RWPE2 (cell line): ENCODE results near the gene DNAH11.

Experiments used
- ATAC-seq: fragments of 200-7000 bp; cut with Tn5 transposase; 3 replicates; pipeline ENCODE4 v1.9.1; 2021; ENCODE audit warnings: low read depth
- DNase-seq: peaks from one replicate; pipeline ENCODE4 v3.0.0-alpha.2; 2020; ENCODE audit warnings: low spot score
- H3K27ac ChIP-seq: fragments of 450-650 bp; 2 replicates; pipeline ENCODE4 v1.5.1; 2017; ENCODE audit warnings: mild to moderate bottlenecking; ENCODE audit not compliant: poor library complexity, severe bottlenecking
- H3K27me3 ChIP-seq: fragments of 250-450 bp; sonication (Bioruptor Pico); 2 replicates; pipeline ENCODE4 v1.5.1; 2021; ENCODE audit warnings: mild to moderate bottlenecking, moderate library complexity; ENCODE audit not compliant: insufficient read depth, poor library complexity, severe bottlenecking
- H3K36me3 ChIP-seq: fragments of 250-450 bp; sonication (Bioruptor Pico); 2 replicates; pipeline ENCODE4 v1.5.1; 2020; ENCODE audit warnings: low read depth, mild to moderate bottlenecking, moderate library complexity
- H3K4me1 ChIP-seq: fragments of 250-450 bp; sonication (Bioruptor Pico); 2 replicates; pipeline ENCODE4 v1.5.1; 2021; ENCODE audit warnings: mild to moderate bottlenecking, moderate library complexity; ENCODE audit not compliant: insufficient read depth, poor library complexity, severe bottlenecking
- H3K4me3 ChIP-seq: fragments of 250-450 bp; sonication (Bioruptor Pico); 2 replicates; pipeline ENCODE4 v1.5.1; 2021; ENCODE audit warnings: mild to moderate bottlenecking, moderate library complexity; ENCODE audit not compliant: severe bottlenecking
- H3K9me3 ChIP-seq: fragments of 250-450 bp; sonication (Bioruptor Pico); 2 replicates; pipeline ENCODE4 v1.5.1; 2021; ENCODE audit warnings: mild to moderate bottlenecking, moderate library complexity; ENCODE audit not compliant: severe bottlenecking
- TF ChIP-seq, protein P1 (sequence below): fragments of 450-650 bp; IDR thresholded peaks from one replicate; pipeline ENCODE4 v1.5.1; 2017; ENCODE audit warnings: mild to moderate bottlenecking, moderate library complexity; ENCODE audit not compliant: poor library complexity, severe bottlenecking

The DNAH11 gene

DNA sequence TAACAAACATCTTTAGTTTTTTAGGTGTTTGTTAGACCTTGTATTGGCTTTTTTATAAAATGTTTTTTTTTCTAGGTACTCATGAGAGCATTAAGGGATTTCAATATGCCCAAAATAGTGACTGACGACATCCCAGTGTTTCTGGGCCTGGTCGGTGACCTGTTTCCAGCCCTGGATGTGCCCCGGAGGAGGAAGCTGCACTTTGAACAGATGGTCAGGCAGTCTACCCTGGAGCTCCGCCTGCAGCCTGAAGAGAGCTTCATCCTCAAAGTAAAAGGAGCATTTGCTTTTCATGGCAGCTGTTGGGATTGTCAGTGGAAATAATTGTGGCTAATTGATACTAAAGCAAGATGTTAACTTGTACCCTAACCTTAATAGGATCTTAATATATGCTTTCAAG is 161.5 kb downstream of the DNAH11 start:
- Histone ChIP-seq H3K36me3 (no peaks in the 10 kb centered on the region; the same call in 1 of the 2 replicates), H3K4me3 (no peak overlapping the region), H3K27ac (no peak overlapping the region), H3K9me3 (no peaks in the 10 kb centered on the region), H3K27me3 (no peaks in the 10 kb centered on the region), H3K4me1 (no peaks in the 10 kb centered on the region)
- no peak for ATAC-seq
- DNase-seq = no peak
- TF ChIP-seq, protein P1, sequence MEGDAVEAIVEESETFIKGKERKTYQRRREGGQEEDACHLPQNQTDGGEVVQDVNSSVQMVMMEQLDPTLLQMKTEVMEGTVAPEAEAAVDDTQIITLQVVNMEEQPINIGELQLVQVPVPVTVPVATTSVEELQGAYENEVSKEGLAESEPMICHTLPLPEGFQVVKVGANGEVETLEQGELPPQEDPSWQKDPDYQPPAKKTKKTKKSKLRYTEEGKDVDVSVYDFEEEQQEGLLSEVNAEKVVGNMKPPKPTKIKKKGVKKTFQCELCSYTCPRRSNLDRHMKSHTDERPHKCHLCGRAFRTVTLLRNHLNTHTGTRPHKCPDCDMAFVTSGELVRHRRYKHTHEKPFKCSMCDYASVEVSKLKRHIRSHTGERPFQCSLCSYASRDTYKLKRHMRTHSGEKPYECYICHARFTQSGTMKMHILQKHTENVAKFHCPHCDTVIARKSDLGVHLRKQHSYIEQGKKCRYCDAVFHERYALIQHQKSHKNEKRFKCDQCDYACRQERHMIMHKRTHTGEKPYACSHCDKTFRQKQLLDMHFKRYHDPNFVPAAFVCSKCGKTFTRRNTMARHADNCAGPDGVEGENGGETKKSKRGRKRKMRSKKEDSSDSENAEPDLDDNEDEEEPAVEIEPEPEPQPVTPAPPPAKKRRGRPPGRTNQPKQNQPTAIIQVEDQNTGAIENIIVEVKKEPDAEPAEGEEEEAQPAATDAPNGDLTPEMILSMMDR = no peak

DNA sequence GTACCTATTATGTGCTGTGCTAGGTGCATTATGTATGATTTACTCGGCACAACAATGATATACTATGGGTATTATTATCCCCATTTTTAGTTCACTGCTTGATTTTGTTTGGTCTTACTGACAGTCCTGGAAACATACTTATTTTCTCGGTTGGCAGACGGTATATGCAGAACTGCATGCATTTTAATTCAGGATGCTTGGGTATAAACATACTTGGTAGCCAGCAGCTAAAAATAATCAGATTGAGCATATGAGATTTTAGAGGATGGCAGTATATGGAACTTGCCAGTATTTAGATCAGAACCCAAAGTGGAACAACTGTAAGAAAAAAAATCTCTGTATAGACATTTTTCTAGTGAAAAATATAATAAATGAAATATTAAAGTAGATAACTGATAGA is 163.3 kb downstream of the DNAH11 start:
- TF ChIP-seq, protein P1 = no peak
- Histone ChIP-seq H3K27me3 (no peaks in the 10 kb centered on the region), H3K9me3 (no peaks in the 10 kb centered on the region), H3K4me1 (no peaks in the 10 kb centered on the region), H3K4me3 (no peak overlapping the region), H3K36me3 (no peaks in the 10 kb centered on the region), H3K27ac (no peak overlapping the region)
- DNase-seq (no peak), ATAC-seq (no peak)

DNA sequence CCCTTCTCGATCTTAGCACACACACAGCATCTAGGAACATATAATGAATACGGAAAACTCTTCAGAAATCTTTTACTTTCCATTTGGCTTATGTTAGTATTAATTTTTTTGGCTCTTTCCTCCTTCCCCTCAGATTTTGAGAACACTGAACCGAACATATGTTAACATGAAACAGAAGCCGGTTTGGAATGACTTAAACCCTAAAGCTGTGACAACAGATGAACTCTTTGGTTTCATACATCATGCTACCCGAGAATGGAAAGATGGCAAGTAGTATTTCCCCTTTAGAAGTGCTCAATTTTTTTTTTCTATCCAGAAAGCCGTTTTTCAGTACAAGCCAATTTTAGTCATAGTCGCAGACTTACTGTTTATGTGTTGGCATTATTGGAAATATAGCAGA is 164.7 kb downstream of the DNAH11 start:
- TF ChIP-seq, protein P1 = no peak
- no peaks in the 10 kb centered on the region for H3K36me3 ChIP-seq
- DNase-seq = no peak
- no peaks in the 10 kb centered on the region for H3K9me3 ChIP-seq
- no peaks in the 10 kb centered on the region for H3K4me1 ChIP-seq
- H3K27me3 ChIP-seq = no peaks in the 10 kb centered on the region
- ATAC-seq = no peak
- H3K27ac ChIP-seq = no peak overlapping the region
- no peak overlapping the region for H3K4me3 ChIP-seq

DNA sequence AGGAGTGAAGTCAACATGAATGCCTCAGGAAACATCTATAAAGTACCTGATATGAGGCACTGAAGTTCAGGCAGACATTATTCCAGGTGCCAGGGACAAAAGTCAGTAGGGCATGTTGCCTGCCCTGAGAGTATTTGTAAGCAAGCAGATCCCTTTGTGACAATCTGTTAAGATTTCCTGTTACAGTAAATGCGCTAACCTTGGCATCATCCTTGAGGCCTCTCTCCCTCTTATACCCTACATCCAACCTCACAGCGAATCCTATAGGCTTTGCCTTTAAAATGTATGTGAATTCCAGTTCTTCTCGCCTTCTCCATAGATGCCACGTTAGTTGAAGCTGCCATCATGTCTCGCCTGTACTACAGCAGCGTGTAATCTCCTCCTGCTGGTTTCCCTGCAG is 165.3 kb downstream of the DNAH11 start:
- Histone ChIP-seq H3K27me3 (no peaks in the 10 kb centered on the region), H3K4me1 (no peaks in the 10 kb centered on the region), H3K9me3 (no peaks in the 10 kb centered on the region), H3K36me3 (no peaks in the 10 kb centered on the region), H3K4me3 (no peak overlapping the region), H3K27ac (no peak overlapping the region)
- ATAC-seq = no peak
- no peak for DNase-seq
- TF ChIP-seq, protein P1 = no peak

DNA sequence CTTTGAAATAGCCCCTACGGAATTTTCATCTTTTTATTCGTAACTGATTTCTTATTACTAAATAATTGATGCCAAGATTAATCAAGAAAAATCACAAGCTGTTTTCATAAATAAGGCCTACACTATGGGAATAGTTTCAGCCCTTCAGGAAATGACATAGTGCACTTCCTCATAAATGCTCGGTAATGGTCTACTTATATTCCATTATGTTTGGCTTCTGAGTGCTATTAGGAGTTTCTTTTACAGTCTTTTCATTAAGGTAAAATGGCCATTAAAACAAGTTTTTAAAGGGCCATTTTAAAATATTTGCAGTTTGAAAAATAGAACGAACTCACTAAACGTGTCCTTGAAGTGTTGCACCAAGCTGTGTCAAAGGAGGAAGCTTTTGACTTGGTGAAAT is 174.5 kb downstream of the DNAH11 start:
- no peak overlapping the region for H3K27ac ChIP-seq
- TF ChIP-seq, protein P1 = no peak
- H3K27me3 ChIP-seq = no peaks in the 10 kb centered on the region
- no peaks in the 10 kb centered on the region for H3K36me3 ChIP-seq
- H3K4me1 ChIP-seq = no peaks in the 10 kb centered on the region
- H3K9me3 ChIP-seq = no peaks in the 10 kb centered on the region
- ATAC-seq = no peak
- DNase-seq = no peak
- no peak overlapping the region for H3K4me3 ChIP-seq
